Central memory CD8-positive, alpha-beta T cell (primary cell): ENCODE measurements around the gene FRAT1.

ENCODE experiments used
- ATAC-seq: fragments of 150-1000 bp; cut with Tn5 transposase; replicated peaks from 2 replicates; pipeline ENCODE4 v1.10.0; 2022; ENCODE audit warnings: mild to moderate bottlenecking, moderate FRiP score, moderate number of reproducible peaks; ENCODE audit not compliant: poor library complexity, severe bottlenecking; ENCODE audit errors: extremely low read depth
- DNase-seq, 2 donors: peaks; one replicate each; pipeline ENCODE4 v3.0.0; 2021; ENCODE audit warnings: low spot score in 2 of 2
- H3K27ac Mint-ChIP-seq: one replicate; pipeline ENCODE4 v1.8.0; 2022; ENCODE audit warnings: low read depth, mild to moderate bottlenecking, moderate library complexity, mixed read lengths
- H3K27me3 Mint-ChIP-seq: one replicate; pipeline ENCODE4 v1.8.0; 2022; ENCODE audit warnings: mixed read lengths
- H3K36me3 Mint-ChIP-seq: one replicate; pipeline ENCODE4 v1.8.0; 2022; ENCODE audit warnings: mild to moderate bottlenecking, moderate library complexity, mixed read lengths; ENCODE audit not compliant: insufficient read depth
- H3K4me1 Mint-ChIP-seq: one replicate; pipeline ENCODE4 v1.8.0; 2022; ENCODE audit warnings: mixed read lengths
- H3K4me3 Mint-ChIP-seq: one replicate; pipeline ENCODE4 v1.8.0; 2022; ENCODE audit warnings: mild to moderate bottlenecking, moderate library complexity, mixed read lengths
- H3K9me3 Mint-ChIP-seq: one replicate; pipeline ENCODE4 v1.8.0; 2022; ENCODE audit warnings: mixed read lengths

The FRAT1 gene

DNA sequence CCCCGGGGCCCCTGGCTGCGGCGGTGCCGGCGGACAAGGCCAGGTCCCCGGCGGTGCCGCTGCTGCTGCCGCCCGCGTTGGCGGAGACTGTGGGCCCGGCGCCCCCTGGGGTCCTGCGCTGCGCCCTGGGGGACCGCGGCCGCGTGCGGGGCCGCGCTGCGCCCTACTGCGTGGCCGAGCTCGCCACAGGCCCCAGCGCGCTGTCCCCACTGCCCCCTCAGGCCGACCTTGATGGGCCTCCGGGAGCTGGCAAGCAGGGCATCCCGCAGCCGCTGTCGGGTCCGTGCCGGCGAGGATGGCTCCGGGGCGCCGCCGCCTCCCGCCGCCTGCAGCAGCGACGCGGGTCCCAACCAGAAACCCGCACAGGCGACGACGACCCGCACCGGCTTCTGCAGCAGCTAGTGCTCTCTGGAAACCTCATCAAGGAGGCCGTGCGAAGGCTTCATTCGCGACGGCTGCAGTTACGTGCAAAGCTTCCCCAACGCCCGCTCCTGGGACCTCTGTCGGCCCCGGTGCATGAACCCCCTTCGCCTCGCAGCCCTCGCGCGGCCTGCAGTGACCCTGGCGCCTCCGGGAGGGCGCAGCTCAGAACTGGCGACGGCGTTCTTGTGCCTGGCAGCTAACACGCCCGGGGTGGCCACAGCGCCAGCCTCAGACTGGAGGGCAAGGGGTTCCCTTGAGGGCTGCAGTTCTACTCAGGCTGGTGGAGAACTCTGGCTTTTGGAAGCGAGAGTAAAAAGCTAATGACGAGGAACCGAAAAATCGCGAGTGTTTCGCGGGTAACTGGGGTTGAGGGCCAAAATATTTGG, 804 bp downstream of the FRAT1 start:
- peaks cover 32% of the 10 kb centered on the region for H3K4me1 Mint-ChIP-seq
- H3K27ac Mint-ChIP-seq, result peak overlapping the region; percentile 92
- ATAC-seq (peak; percentile 49), DNase-seq (peak; percentile 59 to 60)
- no peaks in the 10 kb centered on the region for H3K27me3 Mint-ChIP-seq
- H3K9me3 Mint-ChIP-seq, result no peaks in the 10 kb centered on the region
- peaks cover 25% of the 10 kb centered on the region for H3K36me3 Mint-ChIP-seq
- peak overlapping the region; percentile 89 for H3K4me3 Mint-ChIP-seq

DNA sequence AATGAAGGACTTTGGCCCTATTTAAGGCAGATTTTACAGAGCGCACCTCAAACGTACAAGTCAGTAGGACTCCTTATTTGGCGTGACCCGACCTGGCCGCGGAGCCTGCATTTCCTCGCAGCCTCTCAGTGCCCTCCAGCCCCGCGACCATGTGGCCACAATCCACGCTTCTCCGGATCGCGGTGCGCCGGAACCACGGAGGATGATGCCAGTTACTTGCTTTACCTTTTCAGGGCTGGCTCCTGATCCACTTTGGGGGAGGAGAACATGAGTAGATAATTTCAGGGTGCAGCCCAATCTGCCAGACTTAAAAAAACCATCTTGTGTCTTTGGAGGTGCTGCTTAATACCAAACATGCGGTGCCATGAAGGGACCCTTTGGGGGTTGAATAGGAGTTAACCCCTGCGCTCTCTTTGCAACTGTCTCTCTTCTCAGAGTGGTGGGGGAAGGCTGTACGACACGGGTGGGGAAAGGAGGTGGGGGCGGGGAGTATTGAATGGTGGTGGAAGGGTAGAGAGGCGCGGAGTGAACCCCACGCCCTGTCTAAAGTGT, 1.5 kb downstream of the FRAT1 start:
- no peaks in the 10 kb centered on the region for H3K9me3 Mint-ChIP-seq
- no peak for ATAC-seq
- peak overlapping the region; percentile 92 for H3K27ac Mint-ChIP-seq
- peak overlapping the region; percentile 89 for H3K4me3 Mint-ChIP-seq
- no peak for DNase-seq
- H3K4me1 Mint-ChIP-seq, result peaks cover 32% of the 10 kb centered on the region
- no peaks in the 10 kb centered on the region for H3K27me3 Mint-ChIP-seq
- peaks cover 25% of the 10 kb centered on the region for H3K36me3 Mint-ChIP-seq

DNA sequence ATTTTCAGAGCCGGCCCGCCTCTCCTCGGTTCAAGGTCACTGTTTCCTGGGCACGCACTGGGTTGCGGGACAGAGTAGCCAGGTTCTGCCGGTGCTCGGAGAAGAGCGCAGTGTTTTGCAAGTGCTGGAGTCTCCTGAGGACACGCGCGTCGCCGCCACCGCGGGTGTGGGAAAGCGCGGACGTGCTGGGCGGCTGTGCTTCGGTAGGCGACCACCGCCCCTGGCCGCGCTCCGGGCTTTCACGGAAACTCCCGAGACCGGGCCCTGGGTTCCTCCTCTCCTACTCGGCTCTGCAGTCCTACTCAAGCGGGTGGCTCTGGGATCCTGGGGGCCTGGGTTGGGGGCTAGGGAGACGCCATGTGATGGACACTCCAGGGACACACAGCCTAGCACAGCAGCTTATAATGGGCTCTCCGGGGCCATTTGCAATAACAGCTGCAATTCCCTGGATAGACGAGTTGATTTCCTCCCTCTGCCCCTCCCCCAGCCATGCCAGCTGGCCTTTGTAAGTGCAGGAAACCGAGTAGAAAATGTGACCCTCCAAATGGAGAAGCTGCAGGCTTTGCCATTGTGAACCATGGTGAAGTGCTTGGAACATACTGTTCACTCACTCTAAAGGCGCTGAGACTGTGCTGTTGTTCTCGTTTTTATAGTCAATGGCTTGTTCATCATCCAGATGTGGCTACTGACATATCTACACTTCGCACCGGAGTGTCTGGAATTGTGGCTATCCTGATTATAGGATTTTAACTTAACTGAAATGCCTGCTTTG, 2.1 kb downstream of the FRAT1 start:
- Mint-ChIP-seq H3K4me3 (peak overlapping the region; percentile 89), H3K36me3 (peaks cover 25% of the 10 kb centered on the region), H3K9me3 (no peaks in the 10 kb centered on the region), H3K27ac (peak overlapping the region; percentile 92), H3K4me1 (peaks cover 39% of the 10 kb centered on the region), H3K27me3 (no peaks in the 10 kb centered on the region)
- ATAC-seq (no peak), DNase-seq (no peak)

DNA sequence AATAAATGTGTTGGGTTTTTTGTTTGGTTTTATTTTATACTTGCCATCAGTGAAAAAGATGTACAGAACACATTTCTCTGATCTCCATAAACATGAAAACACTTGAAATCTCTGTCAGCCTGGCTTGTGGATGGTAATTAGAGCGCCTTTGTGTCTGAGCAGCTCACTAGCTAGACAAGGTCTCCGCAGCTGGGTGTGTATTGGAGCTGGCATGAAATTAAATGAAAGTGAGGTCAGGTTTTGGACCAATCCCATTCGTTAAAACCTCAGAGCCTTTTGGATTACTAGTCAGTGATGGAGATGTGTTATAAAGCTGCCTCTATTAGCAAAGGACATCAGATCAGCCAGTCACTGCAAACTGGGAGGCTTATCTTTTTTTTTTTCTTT, 2.7 kb downstream of the FRAT1 start:
- Mint-ChIP-seq H3K27ac (no peak overlapping the region), H3K4me3 (peak overlapping the region; percentile 89), H3K9me3 (no peaks in the 10 kb centered on the region), H3K36me3 (peaks cover 25% of the 10 kb centered on the region), H3K27me3 (no peaks in the 10 kb centered on the region), H3K4me1 (peaks cover 40% of the 10 kb centered on the region)
- no peak for ATAC-seq
- DNase-seq, result no peak

DNA sequence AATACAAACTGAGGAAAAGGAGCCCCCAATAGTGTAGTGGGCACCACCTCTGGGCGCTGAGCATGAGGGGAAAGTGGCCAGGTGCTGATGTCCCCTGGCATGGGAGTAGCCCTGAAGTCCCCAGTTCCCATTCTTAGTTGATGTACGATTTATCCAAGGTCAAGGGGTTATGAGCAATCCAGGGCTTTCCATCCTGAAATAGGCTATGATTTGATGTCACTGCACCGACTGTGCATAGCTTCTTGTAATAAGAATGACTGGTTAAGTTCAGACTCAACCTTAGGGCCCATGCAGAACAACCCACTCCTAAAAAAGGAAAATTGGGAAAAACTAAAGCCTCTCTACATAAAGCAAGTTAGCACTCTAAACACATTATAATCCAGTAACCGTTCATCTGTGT, 4.4 kb downstream of the FRAT1 start:
- Mint-ChIP-seq H3K27me3 (no peaks in the 10 kb centered on the region), H3K9me3 (no peaks in the 10 kb centered on the region), H3K4me3 (no peak overlapping the region), H3K36me3 (peaks cover 23% of the 10 kb centered on the region), H3K4me1 (peaks cover 50% of the 10 kb centered on the region), H3K27ac (no peak overlapping the region)
- ATAC-seq, result no peak
- no peak for DNase-seq

DNA sequence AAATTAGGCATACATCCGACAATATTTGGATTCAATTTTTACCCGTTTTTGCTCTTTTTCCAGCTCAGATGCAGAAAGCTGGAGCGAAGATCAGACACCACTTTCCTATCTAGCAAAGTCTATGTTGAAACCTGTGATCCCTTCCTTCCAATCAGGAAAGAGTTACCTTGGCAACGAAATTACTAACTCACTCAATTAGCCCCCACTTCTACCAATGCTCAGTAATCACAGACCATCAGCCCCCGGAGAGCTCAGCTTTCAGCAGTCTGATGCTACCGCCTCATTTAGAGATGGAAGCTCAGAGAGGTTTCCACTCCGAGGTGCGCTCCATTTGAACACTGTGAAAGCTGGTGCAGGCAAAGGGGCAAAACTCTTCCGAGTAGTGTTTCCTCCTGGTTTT, 6.7 kb downstream of the FRAT1 start:
- no peak overlapping the region for H3K27ac Mint-ChIP-seq
- DNase-seq, result no peak
- H3K9me3 Mint-ChIP-seq, result no peaks in the 10 kb centered on the region
- H3K4me1 Mint-ChIP-seq, result peaks cover 43% of the 10 kb centered on the region
- ATAC-seq, result no peak
- H3K4me3 Mint-ChIP-seq, result no peak overlapping the region
- no peaks in the 10 kb centered on the region for H3K27me3 Mint-ChIP-seq
- peaks cover 11% of the 10 kb centered on the region for H3K36me3 Mint-ChIP-seq

DNA sequence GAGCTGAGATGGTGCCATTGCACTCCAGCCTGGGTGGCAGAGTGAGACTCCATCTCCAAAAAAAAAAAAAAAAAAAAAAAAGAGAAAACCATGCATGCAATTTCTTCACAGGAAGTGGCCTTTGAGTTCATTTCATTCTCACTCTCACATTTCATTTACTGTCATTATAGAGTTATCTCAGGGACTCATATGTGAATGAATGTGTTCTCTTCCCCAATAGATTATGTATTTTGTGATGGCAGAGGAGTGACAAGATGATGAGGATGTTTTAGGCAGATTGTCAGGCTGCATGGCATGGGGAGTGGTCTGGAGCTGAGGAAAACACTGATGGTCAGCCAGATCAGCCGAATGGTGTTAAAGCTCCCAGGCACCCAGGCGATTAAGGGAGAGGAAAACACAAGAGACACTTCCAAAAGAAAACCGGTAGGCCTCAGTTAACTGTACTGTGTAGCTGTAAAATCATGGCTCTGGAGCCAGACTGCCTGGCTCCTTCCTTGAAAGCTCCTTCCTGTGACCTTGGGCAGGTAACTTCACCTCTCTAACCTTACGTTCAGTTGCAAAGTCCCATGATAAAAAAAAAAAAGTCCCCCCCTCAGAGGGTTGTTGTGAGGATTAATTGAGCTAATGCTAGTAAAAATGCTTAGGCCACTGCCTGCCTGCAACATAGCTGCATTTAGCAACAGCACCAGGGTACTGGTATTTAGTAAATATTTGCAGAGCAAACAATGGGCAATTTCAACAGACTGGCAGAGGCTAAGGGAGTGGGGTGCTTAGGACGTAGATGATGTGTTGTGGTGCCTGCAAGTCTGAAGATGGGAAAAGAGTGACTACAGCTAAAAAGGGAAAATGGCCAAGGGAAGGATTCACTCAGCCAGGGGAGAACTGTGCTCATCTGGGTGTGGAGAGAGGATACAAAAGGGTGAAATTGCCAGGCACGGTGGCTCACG, 8.6 kb downstream of the FRAT1 start:
- H3K27ac Mint-ChIP-seq, result no peak overlapping the region
- ATAC-seq, result no peak
- no peak overlapping the region for H3K4me3 Mint-ChIP-seq

DNA sequence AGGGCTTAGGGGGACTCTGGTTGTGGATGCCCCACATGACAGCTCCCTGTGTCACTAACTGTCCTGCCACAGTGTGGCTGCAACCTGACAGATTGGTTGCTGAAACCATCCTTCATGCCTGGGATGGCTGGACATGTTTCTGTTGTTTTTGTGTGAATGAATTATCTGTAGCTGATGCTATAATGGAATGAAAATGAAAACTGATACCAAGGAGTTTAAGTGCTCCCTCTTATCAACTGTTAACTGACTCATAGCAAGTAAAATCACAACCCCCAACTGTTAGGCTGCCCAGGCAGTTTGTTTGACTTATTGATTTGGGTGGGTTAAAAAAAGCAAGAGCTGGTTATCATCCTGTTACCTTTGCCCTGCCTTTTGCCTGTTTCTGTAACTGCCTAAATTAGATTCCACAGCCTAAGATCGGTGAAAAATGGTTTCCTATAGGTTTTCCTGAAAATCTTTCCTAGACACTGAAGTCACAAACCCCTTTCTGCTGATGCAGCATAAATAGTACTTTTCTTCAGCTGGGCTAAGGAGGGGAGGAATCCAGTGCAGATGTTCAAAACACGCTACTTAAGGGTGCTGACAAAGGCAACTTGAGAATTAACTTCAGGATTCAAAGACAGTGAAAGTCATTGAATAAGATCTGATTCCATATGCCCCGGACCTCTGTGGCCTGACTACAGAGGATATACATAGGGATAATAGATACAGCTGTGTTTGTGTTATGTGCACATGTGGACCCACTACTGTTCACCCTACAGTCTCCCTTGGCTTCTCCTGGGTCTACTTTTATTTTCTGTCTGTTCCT, 9.8 kb downstream of the FRAT1 start:
- Mint-ChIP-seq H3K4me1 (peaks cover 54% of the 10 kb centered on the region), H3K4me3 (no peak overlapping the region), H3K27ac (no peak overlapping the region), H3K9me3 (no peaks in the 10 kb centered on the region), H3K36me3 (peaks cover 23% of the 10 kb centered on the region), H3K27me3 (no peaks in the 10 kb centered on the region)
- no peak for ATAC-seq
- no peak for DNase-seq

More for the DNA sequence above, 8.6 kb downstream of the FRAT1 start:
- H3K27me3 Mint-ChIP-seq, result no peaks in the 10 kb centered on the region
- no peaks in the 10 kb centered on the region for H3K9me3 Mint-ChIP-seq
- no peak for DNase-seq
- H3K4me1 Mint-ChIP-seq, result peaks cover 43% of the 10 kb centered on the region
- H3K36me3 Mint-ChIP-seq, result peaks cover 17% of the 10 kb centered on the region

DNA sequence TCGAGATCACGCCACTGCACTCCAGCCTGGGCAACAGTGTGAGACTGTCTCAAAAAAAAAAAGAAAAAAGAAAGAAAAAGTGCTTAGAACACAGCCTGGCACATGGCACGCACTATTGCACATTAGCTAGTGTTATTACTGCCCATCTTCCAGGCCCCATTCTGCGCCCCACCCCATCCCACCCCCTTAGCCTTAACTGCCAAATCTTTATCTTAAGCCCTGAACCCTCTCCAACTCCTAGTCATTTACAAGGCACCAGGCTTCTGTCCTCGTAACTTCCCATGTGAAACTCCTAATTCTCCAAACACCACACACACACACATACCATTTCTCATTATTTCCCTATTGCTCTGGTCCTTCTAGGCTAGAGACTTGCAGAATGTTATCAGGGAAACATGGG, 10.7 kb downstream of the FRAT1 start:
- DNase-seq (no peak), ATAC-seq (no peak)
- no peak overlapping the region for H3K4me3 Mint-ChIP-seq
- peaks cover 54% of the 10 kb centered on the region for H3K4me1 Mint-ChIP-seq
- H3K27me3 Mint-ChIP-seq, result no peaks in the 10 kb centered on the region
- peaks cover 23% of the 10 kb centered on the region for H3K36me3 Mint-ChIP-seq
- H3K9me3 Mint-ChIP-seq, result no peaks in the 10 kb centered on the region
- no peak overlapping the region for H3K27ac Mint-ChIP-seq

DNA sequence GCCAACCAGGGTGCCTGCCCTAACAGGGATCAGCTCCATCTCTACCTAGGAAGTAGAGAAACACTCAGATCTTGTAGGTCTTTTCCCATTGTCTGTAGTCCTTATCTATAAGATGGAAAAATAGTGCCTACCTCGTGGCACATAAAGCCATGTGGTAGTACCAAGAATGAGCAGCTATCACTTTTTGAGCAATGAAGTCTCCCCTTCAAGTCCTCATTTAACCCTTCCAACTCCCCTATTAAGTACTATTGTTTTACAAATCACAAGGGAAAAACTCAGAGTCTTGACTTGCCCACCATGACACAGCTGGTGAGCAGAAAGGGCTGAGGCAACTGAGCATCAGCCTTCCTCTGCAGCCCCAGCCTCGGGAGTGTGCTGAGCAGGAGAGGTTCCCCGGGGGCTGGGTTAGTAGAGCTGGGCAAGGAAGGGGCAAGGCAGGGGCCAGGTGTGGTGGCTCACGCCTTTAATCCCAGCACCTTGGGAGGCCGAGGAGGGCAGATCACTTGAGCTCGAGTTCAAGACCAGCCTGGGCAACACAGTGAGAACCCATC, 12.2 kb downstream of the FRAT1 start:
- Mint-ChIP-seq H3K27ac (peak overlapping the region; percentile 25), H3K27me3 (no peaks in the 10 kb centered on the region), H3K4me3 (peak overlapping the region; percentile 93), H3K36me3 (peaks cover 23% of the 10 kb centered on the region), H3K9me3 (no peaks in the 10 kb centered on the region), H3K4me1 (peaks cover 47% of the 10 kb centered on the region)
- no peak for ATAC-seq
- no peak for DNase-seq

DNA sequence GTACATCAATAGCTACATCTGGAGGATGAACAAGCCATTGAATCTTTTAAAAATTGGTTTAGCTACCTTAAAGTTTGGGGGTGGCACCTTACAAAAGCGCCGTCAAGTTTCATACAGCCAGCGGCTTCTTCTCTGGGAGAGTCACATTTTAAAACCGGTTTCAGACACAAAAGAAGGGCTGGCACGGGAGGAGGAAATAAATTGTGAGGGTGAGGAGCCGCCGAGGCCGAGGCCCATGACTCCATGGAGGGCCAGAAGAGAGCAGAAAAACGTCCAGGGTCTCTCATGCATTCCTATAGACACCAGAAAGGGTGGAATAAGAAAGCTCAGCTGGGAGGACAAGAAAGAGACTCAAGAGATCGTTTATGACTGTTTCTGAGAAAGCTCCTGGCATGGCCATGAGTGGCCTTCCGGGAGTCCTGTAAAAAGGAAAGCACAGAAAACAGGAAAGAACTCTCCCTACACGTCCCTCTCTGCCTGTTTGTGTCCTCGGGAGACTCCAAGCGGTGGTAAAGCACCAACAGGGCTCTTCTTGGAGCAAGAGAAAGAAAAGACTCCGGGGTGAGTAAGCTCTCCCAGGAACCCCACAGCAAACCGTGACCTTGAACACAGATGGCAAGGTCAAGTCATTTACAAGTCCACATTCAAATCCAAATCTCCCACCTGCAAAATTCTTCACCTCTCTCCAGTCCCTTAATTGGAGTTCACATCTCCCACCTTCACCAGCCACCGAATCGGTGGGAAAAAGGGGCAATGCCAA, 13.7 kb downstream of the FRAT1 start:
- Mint-ChIP-seq H3K9me3 (no peaks in the 10 kb centered on the region), H3K4me3 (peak overlapping the region; percentile 93), H3K27me3 (no peaks in the 10 kb centered on the region), H3K4me1 (peaks cover 39% of the 10 kb centered on the region), H3K27ac (peak overlapping the region; percentile 89), H3K36me3 (peaks cover 23% of the 10 kb centered on the region)
- ATAC-seq (no peak), DNase-seq (no peak)
